HepG2 (cell line): ENCODE results near the gene CSTF3.

Source experiments
- FOXP4 ChIP-seq: sonication (generic); formaldehyde crosslinking; IDR thresholded peaks from 2 replicates; pipeline ENCODE4 v1.4.0; 2020; ENCODE audit warnings: missing genetic modification reagents
- GATAD2A ChIP-seq: IDR thresholded peaks from 2 replicates; pipeline ENCODE4 v1.6.1; 2016
- KDM6A ChIP-seq: IDR thresholded peaks from 2 replicates; pipeline ENCODE4 v1.6.1; 2016; ENCODE audit warnings: low read depth
- MAFK ChIP-seq, 2 experiments: IDR thresholded peaks in 1 of 2; conservative IDR thresholded peaks in 1 of 2; 2 replicates each; pipeline ENCODE4 v1.6.1; 2011; ENCODE audit warnings: improper control_type of control experiment in 2 of 2, low read length in 2 of 2
- NFAT5 ChIP-seq: sonication (generic); formaldehyde crosslinking; IDR thresholded peaks from 2 replicates; pipeline ENCODE4 v1.4.0; 2020; ENCODE audit warnings: missing genetic modification reagents
- NFATC3 ChIP-seq: sonication (generic); formaldehyde crosslinking; IDR thresholded peaks from 2 replicates; pipeline ENCODE4 v1.5.1; 2020; ENCODE audit warnings: mild to moderate bottlenecking, missing genetic modification reagents
- PAF1 ChIP-seq: IDR thresholded peaks from 2 replicates; pipeline ENCODE4 v1.6.1; 2016; ENCODE audit warnings: missing genetic modification reagents, missing compliant biosample characterization
- POLR2AphosphoS5 ChIP-seq: IDR thresholded peaks from 2 replicates; pipeline ENCODE4 v1.6.1; 2012; ENCODE audit warnings: low read depth, low read length
- RCOR2 ChIP-seq: IDR thresholded peaks from 2 replicates; pipeline ENCODE4 v1.6.1; 2016; ENCODE audit warnings: missing biosample characterization, missing genetic modification reagents
- RFX5 ChIP-seq: IDR thresholded peaks from 2 replicates; pipeline ENCODE4 v1.6.1; 2011; ENCODE audit warnings: low read depth, low read length, improper control_type of control experiment
- TOE1 ChIP-seq: sonication (generic); formaldehyde crosslinking; IDR thresholded peaks from 2 replicates; pipeline ENCODE4 v1.4.0; 2020; ENCODE audit warnings: mild to moderate bottlenecking, missing genetic modification reagents
- ZFP1 ChIP-seq: IDR thresholded peaks from 2 replicates; pipeline ENCODE4 v1.6.1; 2016
- ZFX ChIP-seq: sonication (generic); formaldehyde crosslinking; IDR thresholded peaks from 2 replicates; pipeline ENCODE4 v1.4.0; 2020; ENCODE audit warnings: mild to moderate bottlenecking, low read depth, missing genetic modification reagents, moderate library complexity
- ZSCAN20 ChIP-seq: sonication (generic); formaldehyde crosslinking; IDR thresholded peaks from 2 replicates; pipeline ENCODE4 v1.4.0; 2020; ENCODE audit warnings: missing genetic modification reagents, mild to moderate bottlenecking, borderline replicate concordance

- TF ChIP-seq RCOR2 (CRISPR knock-in tag) (no peak), ZFX (no peak), MAFK (conservative IDR thresholded peaks at IDR 0.05 in 1 of 2, IDR thresholded peaks at IDR 0.05 in 1 of 2; ENCODE audit: low read length in 2 of 2) (no peak), TOE1 (no peak), GATAD2A (CRISPR knock-in tag) (0 out of 2 replicates have a peak, but pooled peaks have one; percentile 25), NFAT5 (CRISPR knock-in tag) (no peak), RFX5 (no peak), NFATC3 (CRISPR knock-in tag) (peak; percentile 68; the same call in 1 of the 2 replicates), POLR2AphosphoS5 (no peak), KDM6A (CRISPR knock-in tag) (no peak), ZSCAN20 (no peak), ZFP1 (CRISPR knock-in tag) (no peak), FOXP4 (CRISPR knock-in tag) (no peak), PAF1 (CRISPR knock-in tag) (no peak)
These were observed 95.7 kb downstream of the CSTF3 start for GRCh38 chr11:33065445-33066178.
